Measurements from ENCODE around the gene BRD2.

Gene BRD2

DNA sequence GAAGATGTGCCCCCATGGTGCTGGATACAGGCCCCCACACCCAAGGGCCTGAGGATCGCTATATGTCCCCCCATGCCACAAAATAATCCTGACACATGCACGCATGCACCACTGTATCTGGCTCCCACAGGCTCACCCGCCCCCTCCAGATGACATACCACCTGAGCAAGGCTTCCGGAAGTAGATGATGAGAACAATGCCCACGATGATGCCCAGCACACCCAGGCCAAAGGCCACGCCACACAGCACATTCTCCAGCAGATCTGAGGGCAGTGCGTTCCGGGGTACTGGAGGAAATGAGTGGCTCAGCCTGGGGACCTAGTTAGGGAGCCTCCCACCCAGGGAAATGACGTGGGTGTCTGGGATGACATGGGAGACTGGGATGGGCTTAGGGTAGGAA lies 19.3 kb upstream of the BRD2 start:
- DNase-seq: no peak

DNA sequence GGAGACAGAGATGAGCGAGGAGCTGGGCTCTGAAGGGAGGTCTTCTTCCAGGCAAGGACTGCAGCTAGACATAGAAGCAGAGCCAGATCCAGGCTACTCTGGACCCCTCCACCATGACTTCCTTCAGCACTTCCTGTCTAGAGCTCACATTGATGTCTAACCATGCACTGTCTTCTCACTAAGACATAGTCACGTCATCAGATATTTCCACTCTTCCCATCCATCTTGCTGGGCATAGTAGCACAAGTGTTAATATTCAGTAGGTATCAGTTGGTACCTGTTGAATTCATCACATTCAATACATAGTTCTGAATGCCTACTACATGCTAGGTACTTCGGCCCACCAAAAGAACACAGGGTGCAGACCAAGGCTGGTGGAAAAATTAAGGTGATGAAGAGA lies 18.4 kb upstream of the BRD2 start:
- DNase-seq: no peak

- DNase-seq: no peak
Observed at GRCh38 chr6:32950449-32950848, 17.9 kb upstream of the BRD2 start.

- peak; percentile 96 to 99 (median 98) for DNase-seq
Observed at GRCh38 chr6:32952817-32953739, 15.3 kb upstream of the BRD2 start, which contains the start of gene HLA-DMA. HLA-DMA (minus strand) TSS chr6:32953097; CDS start chr6:32953036, 61 bp downstream.

DNA sequence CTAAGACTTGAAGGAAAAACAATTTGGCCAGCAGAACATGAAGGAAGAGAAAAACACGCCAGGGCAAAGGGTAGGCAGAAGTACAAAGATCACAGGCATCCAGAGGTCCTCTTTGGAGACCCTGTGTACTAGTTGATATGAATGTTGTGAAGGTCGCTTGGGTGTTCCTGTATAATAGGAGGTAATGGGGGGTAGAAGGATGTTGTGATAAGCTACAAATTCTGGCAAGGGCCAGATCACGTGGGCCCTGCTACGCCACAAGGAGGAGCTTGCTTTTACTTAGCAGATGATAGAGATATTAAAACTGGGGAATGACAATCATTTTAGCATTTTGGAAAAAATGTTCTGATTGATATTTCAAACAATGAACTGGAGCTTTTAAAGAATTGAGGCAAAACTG lies 14.6 kb upstream of the BRD2 start:
- no peak for DNase-seq

DNA sequence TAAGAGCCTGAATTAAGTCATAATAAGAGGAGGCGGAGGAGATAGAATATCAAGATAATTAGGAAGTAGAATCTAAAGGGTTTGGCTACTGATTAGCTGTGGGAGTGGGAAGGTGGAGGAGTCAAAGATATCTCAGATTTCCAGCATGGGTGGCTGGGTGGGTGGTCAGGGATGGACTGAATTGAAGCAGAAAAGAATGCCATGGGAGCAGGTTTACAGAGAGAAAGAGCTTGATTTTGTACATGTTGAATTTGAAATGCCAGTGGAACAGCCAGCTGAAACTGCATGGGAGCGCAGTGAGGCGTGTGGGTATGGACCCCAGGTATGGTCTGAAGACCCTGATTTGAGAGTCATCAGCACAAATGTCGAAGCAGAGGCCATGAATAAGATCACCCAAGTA lies 14.1 kb upstream of the BRD2 start:
- no peak for DNase-seq

- DNase-seq: peak in 2 of 4 experiments; percentile 23 to 41
Observed at GRCh38 chr6:32954986-32955802, 13.2 kb upstream of the BRD2 start.

DNA sequence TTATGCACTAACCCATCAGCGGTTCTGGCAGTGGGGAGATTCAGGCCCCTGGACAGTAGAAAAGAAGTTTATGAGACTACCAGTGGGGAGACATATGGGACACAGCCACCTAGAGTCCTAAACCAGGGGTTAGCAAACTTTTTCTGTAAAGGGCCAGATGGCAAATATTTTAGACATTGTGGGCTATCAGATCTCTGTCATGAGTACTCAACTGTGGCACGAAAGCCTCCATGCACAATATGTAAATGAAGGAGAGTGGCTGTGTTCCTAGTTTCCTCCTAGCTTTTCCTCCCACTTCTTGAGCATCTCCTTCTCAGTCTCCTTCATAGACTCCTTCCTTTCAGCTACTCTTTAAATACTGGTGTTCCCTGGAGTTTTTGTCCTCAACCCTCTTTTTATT lies 12.2 kb upstream of the BRD2 start:
- DNase-seq: no peak

DNA sequence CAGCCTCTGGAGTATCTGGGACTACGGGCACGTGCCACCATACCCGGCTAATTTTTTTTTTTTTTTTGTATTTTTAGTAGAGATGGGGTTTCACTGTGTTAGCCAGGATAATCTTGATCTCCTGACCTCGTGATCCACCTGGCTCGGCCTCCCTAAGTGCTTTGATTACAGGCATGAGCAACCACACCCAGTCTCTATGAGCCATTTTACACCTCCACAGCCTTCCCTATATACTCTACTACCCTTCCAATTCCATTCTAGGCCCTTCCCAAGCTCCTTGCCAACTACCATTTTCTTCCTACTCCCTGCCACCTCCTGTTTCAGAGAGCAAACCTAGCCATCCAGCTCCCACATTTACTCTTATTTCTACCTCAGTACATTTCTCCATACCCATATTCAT lies 7.8 kb upstream of the BRD2 start:
- DNase-seq: no peak

GRCh38 chr6:32962213-32962826 lies 6.1 kb upstream of the BRD2 start:
- peak in 1 of 4 experiments; percentile 40 for DNase-seq

GRCh38 chr6:32963866-32964265 lies 4.5 kb upstream of the BRD2 start:
- DNase-seq: peak in 2 of 4 experiments; percentile 54 to 57

- DNase-seq: no peak
Observed at GRCh38 chr6:32964776-32965175, 3.6 kb upstream of the BRD2 start.

- DNase-seq: peak; percentile 40 to 60 (median 53)
Observed at GRCh38 chr6:32967151-32968091, 973 bp upstream of the BRD2 start.

DNA sequence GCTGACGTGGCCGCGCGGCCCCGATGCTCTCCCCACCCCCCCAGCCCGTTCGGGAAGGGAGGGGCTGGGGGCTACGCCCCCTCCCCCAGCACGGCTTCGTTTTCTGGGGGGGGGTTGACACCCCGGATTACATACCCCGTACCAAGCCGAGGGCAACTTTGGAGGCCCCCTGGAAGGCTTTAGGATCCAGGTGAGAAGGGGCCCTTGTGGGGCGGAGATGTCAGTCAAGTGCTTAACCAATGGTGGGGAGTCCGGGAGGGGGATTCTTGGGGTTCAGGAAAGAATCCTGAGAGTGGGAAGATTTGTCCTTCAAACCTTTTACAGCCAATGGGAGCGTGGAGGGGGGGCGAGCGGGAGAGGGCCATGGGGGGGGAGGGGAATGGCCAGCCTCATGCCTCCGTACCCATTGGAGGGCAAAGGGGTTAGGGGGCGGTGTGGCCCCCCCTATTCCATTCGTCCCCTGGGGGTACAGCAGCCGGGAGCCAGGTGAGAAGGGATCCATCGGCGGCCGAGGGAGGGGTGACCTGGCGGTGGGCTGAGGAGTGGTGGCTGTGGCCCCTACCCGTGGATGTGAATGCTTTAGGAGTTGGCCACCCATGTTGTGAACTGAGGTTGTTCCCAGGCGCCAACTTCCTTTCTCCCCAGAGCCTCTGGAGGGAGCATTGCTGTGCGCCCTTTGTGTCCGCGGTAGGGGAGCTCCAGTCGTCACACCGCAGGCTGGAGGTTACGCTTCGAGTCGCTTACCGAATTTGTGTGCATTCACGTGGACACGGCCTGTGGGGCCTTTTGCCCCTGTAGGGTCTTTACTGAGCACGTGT lies 682 bp downstream of the BRD2 start:
- peak; percentile 84 to 90 (median 88) for DNase-seq

DNA sequence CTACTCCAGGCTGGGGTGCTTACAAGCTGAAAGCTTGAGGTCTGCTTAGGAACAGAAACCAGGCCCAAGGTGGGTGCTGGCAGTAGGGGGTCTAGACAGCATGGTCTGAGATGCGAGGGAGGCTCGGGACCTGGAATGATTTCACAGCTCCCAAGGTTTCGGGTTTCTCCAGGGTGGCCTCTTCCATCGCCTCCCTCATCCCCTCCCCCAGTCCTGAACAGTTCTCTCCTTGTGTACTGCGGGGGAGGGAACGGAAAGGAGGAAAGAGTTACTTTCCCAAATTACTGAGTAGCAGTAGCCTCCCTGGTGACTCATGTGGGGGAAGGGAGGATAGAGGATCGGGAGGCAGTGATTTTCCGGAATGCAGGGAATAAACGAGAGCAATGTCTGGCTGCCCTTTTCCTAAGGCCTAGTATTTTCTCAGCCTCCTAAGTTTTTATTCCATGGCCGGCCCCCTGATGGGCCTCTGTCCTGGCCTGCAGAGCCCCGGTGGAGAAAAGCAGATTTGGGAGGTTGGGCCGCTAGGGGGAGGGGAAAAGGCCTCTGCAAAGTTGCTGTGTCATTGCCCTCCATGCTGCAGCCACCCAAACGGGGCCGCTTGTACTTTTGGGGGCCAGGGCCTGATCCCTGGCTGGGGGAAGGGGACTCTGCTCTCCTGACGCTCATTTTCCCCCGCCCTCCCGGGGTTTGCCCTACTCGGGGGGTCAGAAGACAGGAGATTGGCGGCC lies 1.5 kb downstream of the BRD2 start:
- DNase-seq: peak; percentile 78 to 90 (median 87)

GRCh38 chr6:32970413-32971241 lies 2.2 kb downstream of the BRD2 start:
- DNase-seq: peak; percentile 89 to 95 (median 92)

GRCh38 chr6:32971242-32971580 lies 2.8 kb downstream of the BRD2 start:
- DNase-seq: no peak

DNA sequence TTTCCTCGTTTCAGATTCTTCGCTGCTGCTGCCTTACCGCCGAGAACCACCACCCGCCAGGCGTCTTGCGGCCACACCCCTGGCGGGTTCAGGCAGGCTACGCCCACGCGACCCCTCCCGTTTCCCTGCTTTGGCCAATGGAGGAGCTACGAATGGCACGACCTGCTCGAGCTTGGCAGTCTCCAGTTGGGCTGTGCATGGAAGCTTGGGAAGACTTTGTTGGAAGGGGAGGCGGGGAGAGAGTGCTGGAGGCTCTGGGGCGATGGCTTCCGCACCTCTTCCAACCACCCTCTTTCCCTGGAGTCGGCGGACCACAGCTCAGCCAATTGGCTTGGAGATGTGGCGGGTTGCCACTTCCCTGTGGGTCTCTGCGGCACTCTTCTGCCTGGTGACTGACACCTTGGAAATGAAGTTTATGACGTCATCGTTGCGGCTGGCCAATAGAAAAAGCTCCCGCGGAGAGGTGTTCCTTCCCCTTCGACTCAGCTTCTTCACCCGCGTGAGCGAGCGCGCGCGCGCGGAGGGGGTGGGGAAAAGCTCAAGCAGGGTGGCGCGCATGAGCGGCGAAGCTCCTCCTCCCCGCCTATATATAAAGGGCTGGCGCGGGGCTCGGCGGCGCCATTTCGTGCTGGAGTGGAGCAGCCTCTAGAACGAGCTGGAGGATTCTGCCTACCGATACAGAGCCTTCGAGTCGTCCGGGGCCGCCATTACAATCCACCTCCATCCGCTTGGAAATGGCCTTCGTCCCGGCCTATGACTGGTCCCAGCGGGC lies 3.4 kb downstream of the BRD2 start:
- peak; percentile 100 for DNase-seq
